ENCODE data around the gene FOXE3.

FOXE3 gene

DNA sequence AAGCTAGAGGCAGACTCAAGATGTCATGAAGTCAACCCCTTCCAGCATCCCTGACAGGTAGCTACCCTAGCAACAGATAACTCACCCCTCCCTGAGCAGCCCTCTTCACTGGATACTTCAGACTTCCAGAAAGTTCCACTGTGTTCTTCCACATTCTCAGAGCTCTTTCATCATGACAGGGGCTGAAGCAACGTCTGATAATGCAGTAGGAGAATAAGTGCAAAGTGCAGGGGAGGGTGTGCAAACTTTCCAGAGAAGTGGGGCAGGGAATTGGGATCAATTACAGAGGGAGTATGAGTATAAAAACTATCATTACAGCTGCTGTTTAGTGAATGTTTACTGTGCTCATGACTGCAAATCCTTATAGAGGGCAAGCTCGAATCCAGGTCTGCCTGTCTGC is 26.4 kb upstream of the FOXE3 start:
- TF ChIP-seq, protein P1, sequence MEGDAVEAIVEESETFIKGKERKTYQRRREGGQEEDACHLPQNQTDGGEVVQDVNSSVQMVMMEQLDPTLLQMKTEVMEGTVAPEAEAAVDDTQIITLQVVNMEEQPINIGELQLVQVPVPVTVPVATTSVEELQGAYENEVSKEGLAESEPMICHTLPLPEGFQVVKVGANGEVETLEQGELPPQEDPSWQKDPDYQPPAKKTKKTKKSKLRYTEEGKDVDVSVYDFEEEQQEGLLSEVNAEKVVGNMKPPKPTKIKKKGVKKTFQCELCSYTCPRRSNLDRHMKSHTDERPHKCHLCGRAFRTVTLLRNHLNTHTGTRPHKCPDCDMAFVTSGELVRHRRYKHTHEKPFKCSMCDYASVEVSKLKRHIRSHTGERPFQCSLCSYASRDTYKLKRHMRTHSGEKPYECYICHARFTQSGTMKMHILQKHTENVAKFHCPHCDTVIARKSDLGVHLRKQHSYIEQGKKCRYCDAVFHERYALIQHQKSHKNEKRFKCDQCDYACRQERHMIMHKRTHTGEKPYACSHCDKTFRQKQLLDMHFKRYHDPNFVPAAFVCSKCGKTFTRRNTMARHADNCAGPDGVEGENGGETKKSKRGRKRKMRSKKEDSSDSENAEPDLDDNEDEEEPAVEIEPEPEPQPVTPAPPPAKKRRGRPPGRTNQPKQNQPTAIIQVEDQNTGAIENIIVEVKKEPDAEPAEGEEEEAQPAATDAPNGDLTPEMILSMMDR (IDR thresholded peaks at IDR 0.05; ENCODE audit: borderline replicate concordance, control extremely low read depth, extremely low read depth, insufficient read depth, missing control alignments) = no peak
- in situ Hi-C loops (cut with MboI; ENCODE audit: low sequenced_read_pairs, unreplicated experiment) = no loop called here

DNA sequence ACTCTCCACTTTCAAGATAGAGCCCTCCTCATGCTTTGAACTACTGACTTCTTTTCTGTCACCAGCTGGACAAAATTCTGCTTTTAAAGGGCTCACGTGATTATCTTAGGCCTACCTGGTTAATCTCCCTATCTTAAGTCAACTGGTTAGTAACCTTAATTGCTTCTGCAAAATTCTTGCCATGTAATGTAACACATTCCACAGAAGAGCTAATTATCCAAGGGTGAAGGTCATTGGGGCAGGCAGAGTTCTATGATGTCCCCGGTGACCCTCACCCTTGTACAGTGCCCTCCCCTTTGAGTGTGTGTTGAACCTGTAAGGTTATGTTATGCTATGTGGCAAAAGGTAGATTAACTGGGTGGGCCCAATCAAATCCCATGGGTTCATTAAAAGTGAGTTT is 25.2 kb upstream of the FOXE3 start:
- no peak for DNase-seq (ENCODE audit: low spot score)
- in situ Hi-C loops (cut with MboI; ENCODE audit: low sequenced_read_pairs, unreplicated experiment) = no loop called here
- TF ChIP-seq, protein P1 (IDR thresholded peaks at IDR 0.05; ENCODE audit: borderline replicate concordance, control extremely low read depth, extremely low read depth, insufficient read depth, missing control alignments) = no peak

More for the DNA sequence above, 26.4 kb upstream of the FOXE3 start:
- no peak for DNase-seq (ENCODE audit: low spot score)

DNA sequence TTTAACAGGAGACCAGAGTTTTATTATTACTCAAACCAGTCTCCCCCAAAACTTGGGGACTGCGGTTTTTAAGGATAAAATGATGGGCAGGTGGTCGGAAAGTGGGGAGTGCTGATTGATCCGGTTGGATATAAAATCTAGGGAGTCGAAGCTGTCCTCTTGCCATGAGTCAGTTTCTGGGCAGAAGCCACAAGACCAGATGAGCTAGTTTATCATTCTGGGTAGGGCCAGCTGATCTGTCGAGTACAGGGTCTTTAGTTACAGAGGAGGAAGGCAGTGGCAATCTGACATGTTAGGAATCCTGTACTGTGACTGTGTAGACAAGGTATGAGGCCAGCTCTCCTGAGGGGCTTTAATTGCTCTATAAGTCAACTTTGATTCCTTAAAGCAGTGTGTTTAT is 22.9 kb upstream of the FOXE3 start:
- no peak for DNase-seq (ENCODE audit: low spot score)
- TF ChIP-seq, protein P1 (IDR thresholded peaks at IDR 0.05; ENCODE audit: borderline replicate concordance, control extremely low read depth, extremely low read depth, insufficient read depth, missing control alignments) = no peak
- in situ Hi-C loops (cut with MboI; ENCODE audit: low sequenced_read_pairs, unreplicated experiment) = no loop called here

DNA sequence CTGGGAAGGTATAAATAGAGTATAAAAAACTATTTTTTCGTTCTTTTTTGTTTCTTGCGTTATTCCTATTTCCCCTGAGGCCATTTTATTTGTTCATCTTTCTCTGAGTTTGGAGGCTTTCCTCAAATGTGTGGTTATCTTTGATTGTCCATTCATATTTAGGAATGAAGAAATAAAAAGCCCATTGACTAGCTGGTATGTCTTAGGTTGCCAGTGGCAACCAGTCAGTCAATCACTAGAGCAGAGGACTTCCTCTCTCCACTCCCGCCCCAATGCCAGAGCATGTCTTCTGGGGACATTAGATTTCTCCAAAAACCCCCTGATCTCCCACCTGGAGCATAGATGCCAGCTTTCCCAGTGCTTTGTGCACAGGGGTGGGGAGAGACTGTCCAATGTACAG is 20.7 kb upstream of the FOXE3 start:
- no peak for DNase-seq (ENCODE audit: low spot score)
- TF ChIP-seq, protein P1 (IDR thresholded peaks at IDR 0.05; ENCODE audit: borderline replicate concordance, control extremely low read depth, extremely low read depth, insufficient read depth, missing control alignments) = no peak
- in situ Hi-C loops (cut with MboI; ENCODE audit: low sequenced_read_pairs, unreplicated experiment) = no loop called here

DNA sequence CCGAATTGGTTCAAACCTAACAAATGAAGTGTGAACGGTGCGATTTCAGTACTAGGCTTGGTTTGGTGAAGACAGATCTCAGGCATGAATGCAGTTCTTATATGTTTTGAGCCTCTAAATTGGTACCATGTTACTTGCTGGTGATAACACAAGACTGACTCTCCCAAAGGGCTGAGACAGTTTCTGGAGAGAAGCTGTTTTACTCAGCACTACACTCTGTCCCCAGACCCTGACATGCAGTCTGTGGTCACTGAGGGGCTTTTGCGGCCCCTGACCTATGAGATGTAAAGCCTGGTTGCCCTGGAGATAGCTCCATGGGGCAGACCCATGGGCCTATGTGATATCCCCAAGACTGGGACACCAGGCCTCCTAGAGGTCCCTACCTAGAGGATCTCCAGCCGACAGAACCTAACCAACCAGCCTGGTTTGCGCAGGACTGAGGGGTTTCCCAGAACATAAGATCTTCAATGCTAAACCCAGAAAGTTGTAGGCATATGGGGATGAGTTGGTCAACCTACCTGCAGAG is 19.4 kb upstream of the FOXE3 start:
- in situ Hi-C loops (cut with MboI; ENCODE audit: low sequenced_read_pairs, unreplicated experiment) = no loop called here
- TF ChIP-seq, protein P1 (IDR thresholded peaks at IDR 0.05; ENCODE audit: borderline replicate concordance, control extremely low read depth, extremely low read depth, insufficient read depth, missing control alignments) = no peak
- no peak for DNase-seq (ENCODE audit: low spot score)

DNA sequence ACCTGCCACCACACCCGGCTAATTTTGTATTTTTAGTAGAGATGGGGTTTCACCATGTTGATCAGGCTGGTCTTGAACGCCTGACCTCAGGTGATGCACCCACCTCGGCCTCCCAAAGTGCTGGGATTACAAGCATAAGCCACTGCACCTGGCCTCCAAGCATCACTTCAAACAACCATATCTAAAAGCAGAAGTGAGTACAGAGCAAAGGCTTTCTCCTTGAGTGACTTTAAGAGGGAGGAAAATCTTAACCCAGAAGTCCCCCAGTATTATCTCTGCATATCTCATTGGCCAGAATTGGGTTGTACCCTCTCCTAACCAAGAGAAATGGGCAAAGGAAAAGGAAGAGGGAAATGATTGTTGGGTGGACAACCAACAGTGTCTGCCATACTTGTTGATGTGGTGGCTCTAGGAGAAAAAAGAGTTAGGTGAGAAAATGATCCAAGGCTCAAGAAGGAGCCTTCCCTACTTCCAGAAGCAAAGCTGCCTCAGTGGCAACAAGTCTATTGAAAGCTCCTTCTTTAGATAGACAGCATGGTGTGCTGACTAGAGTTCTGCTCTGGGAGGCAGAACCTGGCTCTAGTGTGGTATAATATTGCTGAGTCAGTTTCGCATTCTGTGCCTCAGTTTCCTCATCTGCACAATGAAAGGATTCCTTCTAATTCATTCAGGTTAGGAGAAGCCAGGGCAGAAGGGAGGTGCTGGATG is 16.8 kb upstream of the FOXE3 start:
- TF ChIP-seq, protein P1 (IDR thresholded peaks at IDR 0.05; ENCODE audit: borderline replicate concordance, control extremely low read depth, extremely low read depth, insufficient read depth, missing control alignments) = no peak
- in situ Hi-C loops (cut with MboI; ENCODE audit: low sequenced_read_pairs, unreplicated experiment) = no loop called here
- DNase-seq (ENCODE audit: low spot score) = no peak

Data from GM13976 (cell line).